HFF-Myc (cell line): Measurements from ENCODE around the gene SLC22A1.

Source experiments
- DNase-seq: peaks from one replicate; pipeline ENCODE4 v3.0.0-alpha.2; 2011; ENCODE audit warnings: low read depth; ENCODE audit errors: extremely low read depth
- H3K4me3 ChIP-seq: replicated peaks from 2 replicates; pipeline ENCODE4 v1.5.1; 2011; ENCODE audit warnings: low read depth, mild to moderate bottlenecking, control low read depth, low read length
- TF ChIP-seq, protein P1 (sequence below): IDR thresholded peaks from 2 replicates; pipeline ENCODE4 v1.5.1; 2012; ENCODE audit warnings: mild to moderate bottlenecking, low read depth, low read length, control low read depth; ENCODE audit errors: missing control alignments

The SLC22A1 gene

DNA sequence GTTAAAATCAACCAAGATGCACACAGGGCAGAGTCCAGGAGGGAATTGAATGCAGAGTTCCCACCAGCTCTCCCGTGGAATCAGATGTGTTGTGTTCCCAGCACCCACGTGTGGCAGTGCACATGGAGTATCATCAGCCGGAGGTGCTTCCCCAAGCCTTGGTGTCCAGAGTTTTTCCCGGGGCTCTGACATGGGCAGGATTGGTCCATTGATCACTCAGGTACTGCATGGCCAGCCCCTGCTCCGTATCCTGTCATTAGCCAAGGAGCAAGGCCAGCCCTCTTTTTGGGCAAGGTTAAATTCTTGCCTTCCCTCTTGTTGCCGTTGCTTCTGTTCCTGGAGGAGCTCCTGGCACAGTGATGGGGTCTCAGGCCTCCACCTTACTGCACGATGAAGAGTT is 28.6 kb upstream of the SLC22A1 start:
- no peak for DNase-seq
- TF ChIP-seq, protein P1, sequence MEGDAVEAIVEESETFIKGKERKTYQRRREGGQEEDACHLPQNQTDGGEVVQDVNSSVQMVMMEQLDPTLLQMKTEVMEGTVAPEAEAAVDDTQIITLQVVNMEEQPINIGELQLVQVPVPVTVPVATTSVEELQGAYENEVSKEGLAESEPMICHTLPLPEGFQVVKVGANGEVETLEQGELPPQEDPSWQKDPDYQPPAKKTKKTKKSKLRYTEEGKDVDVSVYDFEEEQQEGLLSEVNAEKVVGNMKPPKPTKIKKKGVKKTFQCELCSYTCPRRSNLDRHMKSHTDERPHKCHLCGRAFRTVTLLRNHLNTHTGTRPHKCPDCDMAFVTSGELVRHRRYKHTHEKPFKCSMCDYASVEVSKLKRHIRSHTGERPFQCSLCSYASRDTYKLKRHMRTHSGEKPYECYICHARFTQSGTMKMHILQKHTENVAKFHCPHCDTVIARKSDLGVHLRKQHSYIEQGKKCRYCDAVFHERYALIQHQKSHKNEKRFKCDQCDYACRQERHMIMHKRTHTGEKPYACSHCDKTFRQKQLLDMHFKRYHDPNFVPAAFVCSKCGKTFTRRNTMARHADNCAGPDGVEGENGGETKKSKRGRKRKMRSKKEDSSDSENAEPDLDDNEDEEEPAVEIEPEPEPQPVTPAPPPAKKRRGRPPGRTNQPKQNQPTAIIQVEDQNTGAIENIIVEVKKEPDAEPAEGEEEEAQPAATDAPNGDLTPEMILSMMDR = no peak
- no peak overlapping the region for H3K4me3 ChIP-seq

- TF ChIP-seq, protein P1 = no peak
- H3K4me3 ChIP-seq = no peak overlapping the region
- DNase-seq = no peak
Observed at GRCh38 chr6:160093946-160094345, 27.7 kb upstream of the SLC22A1 start.

DNA sequence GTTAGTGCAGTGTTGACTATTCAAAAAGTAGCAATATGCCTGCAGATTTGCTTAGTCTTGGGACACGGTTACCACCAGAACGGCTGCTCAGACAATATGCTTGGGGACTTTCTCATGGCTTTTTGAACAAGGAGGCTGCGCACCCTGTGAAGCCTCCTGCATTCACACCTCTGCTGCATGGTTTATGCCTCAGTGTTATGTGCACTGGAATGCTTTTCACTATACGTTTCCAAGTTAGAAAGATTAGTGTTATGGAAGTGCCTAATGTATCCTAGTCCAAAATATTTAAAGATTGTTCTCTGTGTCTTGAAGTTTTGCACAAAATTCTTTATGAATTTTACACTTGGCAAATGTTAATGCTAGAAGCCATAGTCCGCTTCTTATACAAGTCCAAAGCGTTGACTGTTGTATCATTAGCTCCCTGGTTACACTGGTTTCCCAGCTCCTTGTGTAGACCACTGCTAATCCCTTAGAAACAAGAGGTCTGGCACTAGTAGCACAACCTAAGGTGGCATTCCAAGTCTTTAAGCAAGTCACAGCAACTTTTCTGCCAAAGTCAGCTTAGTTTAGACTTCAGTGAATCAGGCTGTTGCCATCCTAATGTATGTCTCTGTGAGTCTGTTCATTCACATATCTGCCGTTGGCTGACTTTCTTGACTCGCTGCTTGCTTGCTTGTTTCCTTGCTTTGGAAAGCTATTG is 26.3 kb upstream of the SLC22A1 start:
- H3K4me3 ChIP-seq = no peak overlapping the region
- no peak for DNase-seq
- TF ChIP-seq, protein P1 = no peak

DNA sequence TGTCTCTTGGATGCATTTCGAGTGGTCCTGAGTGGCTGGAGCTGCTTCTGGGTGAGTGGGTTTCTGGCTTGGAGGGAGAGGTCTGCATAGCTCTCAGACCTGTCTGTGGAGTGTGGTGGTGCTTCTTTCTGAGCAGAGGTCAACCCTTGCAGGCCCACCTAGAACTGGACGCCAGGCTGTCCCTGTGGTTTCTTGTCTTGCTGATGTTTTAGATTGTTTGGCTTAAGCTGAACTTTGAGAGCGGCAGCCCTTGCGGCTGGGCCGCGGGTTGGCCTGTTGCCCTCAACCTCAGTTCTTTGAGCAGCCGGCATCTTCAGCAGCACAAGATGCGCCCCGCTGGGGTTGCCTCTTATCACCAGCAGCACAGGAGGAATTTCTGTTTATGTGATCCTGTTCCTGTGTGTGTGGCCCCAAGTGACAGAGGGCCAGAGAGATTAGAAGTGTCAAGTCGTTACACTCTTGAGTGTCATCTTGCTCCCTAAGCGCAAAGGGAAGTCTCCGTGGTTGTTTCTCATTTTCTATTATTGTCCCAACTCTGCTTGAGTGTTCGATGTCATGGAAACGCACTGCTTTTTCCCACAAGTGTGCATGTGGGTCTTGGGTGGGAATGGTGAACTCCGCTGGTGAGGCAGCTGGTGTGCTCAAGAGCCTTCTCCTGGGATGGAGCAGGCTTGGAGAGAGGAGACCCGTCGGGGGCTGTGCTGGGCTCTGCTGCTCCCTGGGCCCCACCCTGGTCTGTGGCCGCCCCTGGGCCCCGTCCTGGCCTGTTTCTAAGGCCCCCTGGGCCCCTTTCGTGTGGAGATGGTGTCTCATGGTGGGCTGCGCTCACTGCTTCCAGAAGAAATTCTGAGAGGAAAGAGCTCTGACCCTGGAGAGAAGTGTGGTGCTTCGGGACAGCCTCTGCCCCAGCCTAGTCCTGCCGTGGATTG is 20.1 kb upstream of the SLC22A1 start:
- TF ChIP-seq, protein P1 = no peak

DNA sequence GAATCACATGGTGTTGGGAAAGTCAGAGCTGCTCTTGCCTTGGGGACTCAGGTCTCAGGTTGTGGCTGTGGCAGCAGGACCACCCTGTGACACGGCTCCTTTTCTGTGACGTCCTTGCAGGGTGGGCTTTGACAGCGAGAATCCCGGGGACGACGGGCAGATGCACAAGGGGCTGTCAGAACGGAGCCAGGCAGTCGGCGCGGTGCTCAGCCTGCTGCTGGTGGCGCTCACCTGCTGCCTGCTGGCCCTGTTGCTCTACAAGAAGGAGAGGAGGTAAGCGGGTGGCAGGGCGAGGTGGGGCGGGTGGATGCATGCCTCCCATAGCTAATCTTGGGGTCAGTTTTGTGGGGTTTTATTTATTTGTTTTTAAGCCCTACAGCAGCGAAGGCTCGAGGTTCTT is 19.2 kb upstream of the SLC22A1 start:
- DNase-seq = no peak
- TF ChIP-seq, protein P1 = no peak
- no peak overlapping the region for H3K4me3 ChIP-seq

More for the DNA sequence above, 20.1 kb upstream of the SLC22A1 start:
- DNase-seq = no peak
- no peak overlapping the region for H3K4me3 ChIP-seq

GRCh38 chr6:160102956-160103824 is 18.4 kb upstream of the SLC22A1 start:
- no peak overlapping the region for H3K4me3 ChIP-seq
- DNase-seq = no peak
- TF ChIP-seq, protein P1 = peak; percentile 44
